Tibial artery (tissue), 4 donors: ENCODE data around the gene TSPAN9.
A peak's percentile ranks its signal among the peaks of the same experiment; 100 is the strongest.

Experiments
- DNase-seq, 2 donors: peaks; one replicate each; pipeline ENCODE4 v3.0.0-alpha.2; 2019
- H3K27ac ChIP-seq, 2 donors: fragments of 200-600 bp; sonication (generic) in 1 of 2; 1 replicate in 1 of 2; 2 replicates in 1 of 2; pipeline ENCODE4 v1.5.1; 2018 to 2019; ENCODE audit warnings: mild to moderate bottlenecking in 1 of 2
- H3K27me3 ChIP-seq, 2 donors: fragments of 200-600 bp; sonication (generic) in 1 of 2; one replicate each; pipeline versions ENCODE4 v1.5.1 to v1.6.0; 2016 to 2019
- H3K36me3 ChIP-seq, 3 donors: fragments of 200-600 bp; sonication (generic) in 2 of 3; one replicate each; pipeline ENCODE4 v1.5.1; 2016 to 2019; ENCODE audit warnings: mild to moderate bottlenecking in 2 of 3
- H3K4me1 ChIP-seq, 4 donors: fragments of 200-600 bp; sonication (generic) in 2 of 4; 1 replicate in 3 of 4; 2 replicates in 1 of 4; pipeline ENCODE4 v1.5.1; 2016 to 2019
- H3K4me3 ChIP-seq, 2 donors: fragments of 200-600 bp; sonication (generic) in 1 of 2; 1 replicate in 1 of 2; 2 replicates in 1 of 2; pipeline ENCODE4 v1.5.1; 2018 to 2019; ENCODE audit warnings: mild to moderate bottlenecking in 2 of 2
- H3K9me3 ChIP-seq, 3 donors: fragments of 200-600 bp; sonication (generic) in 1 of 3; one replicate each; pipeline ENCODE4 v1.5.1; 2016 to 2019
- CTCF ChIP-seq, 2 experiments: fragments of 200-600 bp in 1 of 2; fragments of 450-650 bp in 1 of 2; IDR thresholded peaks; one replicate each; pipeline ENCODE4 v1.5.1; 2017 to 2019; ENCODE audit warnings: antibody characterized with exemption in 2 of 2, mild to moderate bottlenecking in 1 of 2, moderate library complexity in 1 of 2
- intact Hi-C: fragments of 100-400 bp; cut with DNase I; formaldehyde crosslinking; loops from one replicate; pipeline ENCODE4 v1.15.0; 2023; ENCODE audit warnings: low total_unique reads

Gene TSPAN9

GRCh38 chr12:3200814-3201233 is 123.6 kb downstream of the TSPAN9 start:
- H3K27me3 ChIP-seq = no peaks in the 10 kb centered on the region
- H3K4me1 ChIP-seq = peaks cover 0 to 63% (median 54%) of the 10 kb centered on the region in 4 donors
- intact Hi-C loops = loop anchor here (2.0 to 5.0 kb wide), 3 partner anchors 61 to 129 kb away; no protein-coding TSS in a partner anchor
- TF ChIP-seq CTCF (IDR thresholded peaks at IDR 0.05) = no peak
- peak overlapping the region; percentile 50 to 71 for H3K4me3 ChIP-seq
- peak overlapping the region; percentile 31 to 44 for H3K27ac ChIP-seq
- no peaks in the 10 kb centered on the region for H3K36me3 ChIP-seq
- no peaks in the 10 kb centered on the region for H3K9me3 ChIP-seq
- DNase-seq = no peak

GRCh38 chr12:3201339-3202051 is 124.3 kb downstream of the TSPAN9 start:
- no peaks in the 10 kb centered on the region for H3K27me3 ChIP-seq
- intact Hi-C loops = loop anchor here (2.0 to 5.0 kb wide), 3 partner anchors 61 to 129 kb away; no protein-coding TSS in a partner anchor
- no peaks in the 10 kb centered on the region for H3K36me3 ChIP-seq
- DNase-seq = no peak
- H3K4me1 ChIP-seq = peaks cover 0 to 69% (median 61%) of the 10 kb centered on the region in 4 donors
- H3K9me3 ChIP-seq = no peaks in the 10 kb centered on the region
- no peak overlapping the region for H3K27ac ChIP-seq
- H3K4me3 ChIP-seq = peak overlapping the region; percentile 50 to 71
- no peak for TF ChIP-seq CTCF (IDR thresholded peaks at IDR 0.05)

- Histone ChIP-seq H3K4me3 (no peak overlapping the region), H3K9me3 (no peaks in the 10 kb centered on the region), H3K27ac (no peak overlapping the region), H3K27me3 (no peaks in the 10 kb centered on the region), H3K36me3 (no peaks in the 10 kb centered on the region), H3K4me1 (peaks cover 0 to 72% (median 62%) of the 10 kb centered on the region in 4 donors)
- no peak for TF ChIP-seq CTCF (IDR thresholded peaks at IDR 0.05)
- no peak for DNase-seq
- intact Hi-C loops = loop anchor here (5.0 kb wide), 2 partner anchors 60 to 130 kb away; no protein-coding TSS in a partner anchor
Observed at GRCh38 chr12:3202096-3202495, 124.9 kb downstream of the TSPAN9 start.

- H3K4me3 ChIP-seq = no peak overlapping the region
- peak in 1 of 2 donors; percentile 53 for DNase-seq
- no peaks in the 10 kb centered on the region for H3K9me3 ChIP-seq
- H3K36me3 ChIP-seq = no peaks in the 10 kb centered on the region
- intact Hi-C loops = loop anchor here (5.0 kb wide), 2 partner anchors 59 to 131 kb away; no protein-coding TSS in a partner anchor
- H3K27me3 ChIP-seq = no peaks in the 10 kb centered on the region
- peaks cover 0 to 72% (median 62%) of the 10 kb centered on the region in 4 donors for H3K4me1 ChIP-seq
- TF ChIP-seq CTCF (IDR thresholded peaks at IDR 0.05) = peak; percentile 88 to 89
- H3K27ac ChIP-seq = no peak overlapping the region
Observed at GRCh38 chr12:3202734-3203446, 125.7 kb downstream of the TSPAN9 start.

GRCh38 chr12:3203713-3204112 is 126.5 kb downstream of the TSPAN9 start:
- H3K4me1 ChIP-seq = peaks cover 0 to 72% (median 62%) of the 10 kb centered on the region in 4 donors
- no peaks in the 10 kb centered on the region for H3K9me3 ChIP-seq
- no peaks in the 10 kb centered on the region for H3K36me3 ChIP-seq
- no peak for DNase-seq
- H3K27ac ChIP-seq = no peak overlapping the region
- H3K4me3 ChIP-seq = no peak overlapping the region
- intact Hi-C loops = loop anchor here (5.0 kb wide), 2 partner anchors 59 to 131 kb away; no protein-coding TSS in a partner anchor
- no peaks in the 10 kb centered on the region for H3K27me3 ChIP-seq
- no peak for TF ChIP-seq CTCF (IDR thresholded peaks at IDR 0.05)
